OCI-LY3 (cell line): ENCODE results near the gene SDK2.

ENCODE experiments used
- H2AFZ ChIP-seq: fragments of 200-600, 300-600 bp; shearing (Covaris generic); 2 replicates; pipeline ENCODE4 v1.6.0; 2014; ENCODE audit warnings: antibody characterized with exemption, low read depth, low read length
- H3K27ac ChIP-seq: fragments of 200-600, 300-600 bp; sonication (generic); 2 replicates; pipeline ENCODE4 v1.5.1; 2014; ENCODE audit warnings: mild to moderate bottlenecking, low read length, moderate library complexity, mixed read lengths
- H3K27me3 ChIP-seq: fragments of 200-600, 300-600 bp; sonication (generic); 2 replicates; pipeline ENCODE4 v1.6.1; 2014; ENCODE audit warnings: low read depth, low read length, mixed read lengths
- H3K36me3 ChIP-seq: fragments of 200-600, 300-600 bp; sonication (generic); replicated peaks from 2 replicates; pipeline ENCODE3; 2014; ENCODE audit warnings: low read depth, low read length, mixed read lengths
- H3K4me1 ChIP-seq: fragments of 300-600, 200-600 bp; sonication (generic); 2 replicates; pipeline ENCODE4 v1.6.1; 2014; ENCODE audit warnings: low read length, mixed read lengths
- H3K4me2 ChIP-seq: fragments of 200-600, 300-600 bp; sonication (generic); 2 replicates; pipeline ENCODE4 v1.6.1; 2014; ENCODE audit warnings: low read length, mixed read lengths
- H3K4me3 ChIP-seq: fragments of 300-600, 200-600 bp; sonication (generic); 2 replicates; pipeline ENCODE4 v1.5.1; 2014; ENCODE audit warnings: antibody characterized with exemption, mild to moderate bottlenecking, low read length, moderate library complexity
- H3K79me2 ChIP-seq: fragments of 300-600, 200-600 bp; shearing (Covaris generic); 2 replicates; pipeline ENCODE4 v1.6.1; 2014; ENCODE audit warnings: mild to moderate bottlenecking, low read length, mixed read lengths
- H3K9ac ChIP-seq: fragments of 300-600, 200-600 bp; shearing (Covaris generic); 2 replicates; pipeline ENCODE4 v1.6.0; 2014; ENCODE audit warnings: mild to moderate bottlenecking, low read length, moderate library complexity
- H3K9me3 ChIP-seq: fragments of 200-600, 300-600 bp; shearing (Covaris generic); 2 replicates; pipeline ENCODE4 v1.6.1; 2014; ENCODE audit warnings: low read length, mixed read lengths; ENCODE audit not compliant: insufficient read depth
- H4K20me1 ChIP-seq: fragments of 200-600, 300-600 bp; sonication (generic); 2 replicates; pipeline ENCODE4 v1.6.1; 2016; ENCODE audit warnings: low read length, mixed read lengths; ENCODE audit not compliant: insufficient read depth
- CTCF ChIP-seq: fragments of 200-600, 300-600 bp; sonication (generic); IDR thresholded peaks from 2 replicates; pipeline ENCODE4 v1.5.1; 2014; ENCODE audit warnings: antibody characterized with exemption, low read length, low read depth
- EZH2phosphoT487 ChIP-seq: fragments of 200-600 bp; shearing (Covaris generic); IDR thresholded peaks from 2 replicates; pipeline ENCODE4 v1.6.1; 2018; ENCODE audit warnings: antibody characterized with exemption, mixed run types, low read depth

Gene SDK2

DNA sequence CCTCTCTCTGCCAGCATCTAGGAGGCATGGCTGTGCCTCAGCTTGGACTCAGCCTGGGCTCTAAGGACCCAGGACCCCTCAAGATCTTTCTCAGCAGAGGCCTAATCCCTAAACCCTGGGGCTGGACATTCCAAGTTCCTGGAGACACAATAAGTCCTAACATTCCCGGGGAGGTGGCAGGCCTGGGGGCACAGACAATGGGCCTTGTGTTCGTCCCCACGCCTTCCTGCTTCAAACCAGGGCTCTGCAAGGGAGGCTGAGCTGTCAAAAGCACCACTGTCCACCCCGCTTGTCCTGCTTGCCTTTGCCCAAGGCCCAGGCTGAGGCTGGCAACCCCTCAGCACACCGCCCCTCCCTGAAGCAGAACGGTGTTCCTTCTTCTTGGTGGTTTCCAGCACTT, 13.7 kb downstream of the SDK2 start:
- Histone ChIP-seq H3K4me1 (no peaks in the 10 kb centered on the region), H3K27me3 (peaks cover 13% of the 10 kb centered on the region), H3K79me2 (no peaks in the 10 kb centered on the region), H3K36me3 (no peaks in the 10 kb centered on the region), H3K27ac (no peak overlapping the region), H4K20me1 (no peaks in the 10 kb centered on the region), H2AFZ (no peak overlapping the region), H3K4me2 (no peak overlapping the region), H3K4me3 (no peak overlapping the region), H3K9ac (no peak overlapping the region), H3K9me3 (no peaks in the 10 kb centered on the region)
- TF ChIP-seq CTCF: no peak
- no peak for TF ChIP-seq EZH2phosphoT487

DNA sequence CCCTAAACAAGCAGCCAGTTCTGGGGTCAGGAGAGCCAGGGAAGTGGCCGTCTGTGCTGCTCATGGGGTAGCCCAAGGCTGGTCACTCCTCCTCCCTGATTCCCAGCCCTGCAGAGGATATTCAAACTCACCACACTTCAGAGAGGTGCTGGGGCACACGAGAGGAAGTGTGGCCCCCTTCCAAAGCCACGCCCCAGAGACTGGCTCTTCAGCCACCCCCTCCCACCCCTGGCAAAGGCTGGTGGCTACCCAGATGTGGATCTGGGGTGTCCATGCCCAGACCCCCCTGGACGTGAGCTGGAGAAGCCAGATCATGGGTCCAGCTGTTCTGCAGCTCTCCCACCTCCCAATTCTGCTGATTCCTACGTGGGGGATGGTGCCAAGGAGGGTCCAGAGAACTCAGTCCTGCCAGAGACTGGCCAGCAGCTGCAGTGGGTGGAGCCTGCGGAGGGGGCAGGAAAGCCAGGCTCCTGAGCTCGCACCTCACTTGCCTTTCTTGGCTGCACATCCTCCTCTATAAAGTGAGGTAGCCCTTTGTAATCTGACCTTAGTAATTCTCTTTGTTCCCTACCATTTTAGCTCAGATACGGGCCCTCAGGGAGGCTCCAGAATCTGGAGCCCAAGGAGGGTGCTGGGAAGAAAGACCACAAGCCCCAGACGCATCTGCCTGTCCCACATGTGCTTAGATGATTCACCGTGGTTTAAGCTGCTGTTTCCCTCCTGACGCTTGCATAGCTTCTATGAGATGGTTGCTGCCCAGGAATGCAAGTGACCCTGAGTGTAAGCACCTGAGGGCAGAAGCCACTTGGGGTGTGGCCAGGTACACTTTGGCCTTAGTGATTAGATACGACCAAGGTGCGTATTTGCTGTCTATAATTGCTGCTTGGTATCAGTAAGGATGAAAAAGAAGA, 15.3 kb downstream of the SDK2 start:
- Histone ChIP-seq H3K27me3 (peaks cover 6% of the 10 kb centered on the region; the same call in 1 of the 2 replicates), H3K4me2 (no peak overlapping the region), H3K79me2 (no peaks in the 10 kb centered on the region), H3K36me3 (no peaks in the 10 kb centered on the region), H2AFZ (no peak overlapping the region), H3K9me3 (no peaks in the 10 kb centered on the region), H4K20me1 (no peaks in the 10 kb centered on the region), H3K4me3 (no peak overlapping the region), H3K27ac (no peak overlapping the region), H3K4me1 (no peaks in the 10 kb centered on the region), H3K9ac (no peak overlapping the region)
- TF ChIP-seq CTCF: no peak
- no peak for TF ChIP-seq EZH2phosphoT487

DNA sequence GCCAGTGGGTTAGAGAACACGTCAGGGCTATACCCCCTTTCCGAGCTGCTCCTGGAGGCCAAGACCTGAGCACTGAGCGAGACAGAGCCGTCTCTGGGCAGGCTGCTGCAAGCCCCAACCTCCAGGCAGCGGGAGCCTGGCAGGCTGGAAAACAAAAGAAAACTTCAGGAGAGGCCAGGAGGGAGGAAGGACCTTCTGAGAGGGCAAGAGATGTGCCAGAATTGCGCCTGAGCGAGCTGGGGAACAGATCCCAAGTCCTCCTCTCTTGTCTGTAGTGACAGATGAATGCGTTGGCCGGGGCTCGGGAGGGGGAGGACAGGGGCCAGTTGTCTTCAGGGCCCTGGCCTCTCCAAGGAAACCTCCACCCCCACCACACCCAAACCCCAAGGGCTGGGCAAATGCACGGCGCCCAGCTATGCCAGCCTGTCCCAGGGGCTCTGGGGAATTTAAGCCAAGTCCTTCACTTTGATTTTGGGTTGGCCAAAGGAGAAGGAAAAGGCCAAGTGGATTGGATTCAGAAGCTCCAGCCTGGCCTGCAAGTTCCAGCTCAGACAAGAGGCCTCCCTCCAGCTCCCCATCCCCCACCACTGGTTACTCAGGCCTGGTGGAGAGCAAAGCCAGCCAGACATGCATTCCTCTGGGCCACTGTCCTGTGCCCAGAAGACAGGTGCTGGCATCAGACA, 18.1 kb downstream of the SDK2 start:
- Histone ChIP-seq H3K9ac (no peak overlapping the region), H2AFZ (no peak overlapping the region), H3K9me3 (no peaks in the 10 kb centered on the region), H3K36me3 (no peaks in the 10 kb centered on the region), H3K79me2 (no peaks in the 10 kb centered on the region), H4K20me1 (no peaks in the 10 kb centered on the region), H3K4me3 (no peak overlapping the region), H3K27ac (no peak overlapping the region), H3K27me3 (peaks cover 3% of the 10 kb centered on the region; the same call in 1 of the 2 replicates), H3K4me1 (no peaks in the 10 kb centered on the region), H3K4me2 (no peak overlapping the region)
- no peak for TF ChIP-seq CTCF
- TF ChIP-seq EZH2phosphoT487: no peak

GRCh38 chr17:73625006-73625405, 19.2 kb downstream of the SDK2 start:
- no peaks in the 10 kb centered on the region for H3K79me2 ChIP-seq
- no peaks in the 10 kb centered on the region for H3K9me3 ChIP-seq
- H2AFZ ChIP-seq: no peak overlapping the region
- no peak overlapping the region for H3K9ac ChIP-seq
- H3K27me3 ChIP-seq: peaks cover 9% of the 10 kb centered on the region; the same call in 1 of the 2 replicates
- H3K4me2 ChIP-seq: no peak overlapping the region
- TF ChIP-seq CTCF (no peak), EZH2phosphoT487 (no peak)
- no peaks in the 10 kb centered on the region for H4K20me1 ChIP-seq
- H3K27ac ChIP-seq: no peak overlapping the region
- H3K4me1 ChIP-seq: no peaks in the 10 kb centered on the region
- H3K4me3 ChIP-seq: no peak overlapping the region
- no peaks in the 10 kb centered on the region for H3K36me3 ChIP-seq
